Erythroblast (primary cell): ENCODE results near the gene RPS6KA5.

Source experiments
- GATA1 ChIP-seq: IDR thresholded peaks from 2 replicates; pipeline ENCODE4 v1.6.1; 2011; ENCODE audit warnings: low read depth, mild to moderate bottlenecking, control low read depth, low read length, moderate library complexity
- POLR2A ChIP-seq: IDR thresholded peaks from 2 replicates; pipeline ENCODE4 v1.6.1; 2011; ENCODE audit warnings: mild to moderate bottlenecking, low read length

DNA sequence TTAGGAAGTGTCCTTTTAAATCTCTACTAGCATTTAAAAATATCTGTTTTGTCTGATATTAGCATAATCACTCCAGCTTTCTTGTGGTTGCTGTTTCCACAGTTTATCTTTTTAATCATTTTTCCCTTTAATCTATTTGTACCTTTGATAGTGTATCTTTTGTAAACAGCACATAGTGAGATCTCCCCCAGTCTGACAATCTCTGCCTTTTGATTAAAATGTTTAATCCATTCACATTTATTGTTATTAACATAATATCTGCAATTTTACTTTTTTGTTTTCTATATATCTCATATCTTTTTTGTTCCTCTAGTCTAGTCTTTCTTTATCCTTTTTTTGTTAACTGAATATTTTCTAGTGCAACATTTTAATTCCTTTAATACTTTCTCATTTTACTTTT lies 104.2 kb downstream of the RPS6KA5 start:
- no peak for TF ChIP-seq POLR2A
- no peak for TF ChIP-seq GATA1
